GM23248 (cell line): ENCODE results near the gene SMIM22.

ENCODE experiments used
- EZH2 ChIP-seq: fragments of 200-600 bp; sonication (generic); IDR thresholded peaks from 2 replicates; pipeline ENCODE4 v1.6.1; 2018; ENCODE audit warnings: antibody characterized with exemption, mild to moderate bottlenecking; ENCODE audit not compliant: insufficient read depth, poor library complexity, severe bottlenecking
- EZH2phosphoT487 ChIP-seq: fragments of 200-600 bp; sonication (generic); IDR thresholded peaks from 2 replicates; pipeline ENCODE4 v1.6.1; 2018; ENCODE audit warnings: antibody characterized with exemption, moderate library complexity, mild to moderate bottlenecking, low read depth; ENCODE audit not compliant: insufficient read depth

- TF ChIP-seq EZH2phosphoT487 = no peak
- TF ChIP-seq EZH2 = no peak
These were observed 26.4 kb upstream of the SMIM22 start for GRCh38 chr16:4768549-4769305.
